Measurements from ENCODE around the gene TMEM60. TPM values are rescaled to one million over a fixed set of nuclear protein-coding genes. Genes with fewer than 3 reads are reported as not detected.

The TMEM60 gene
- total RNA-seq, 1 experiment from 2014 or later: 19.6 TPM

DNA sequence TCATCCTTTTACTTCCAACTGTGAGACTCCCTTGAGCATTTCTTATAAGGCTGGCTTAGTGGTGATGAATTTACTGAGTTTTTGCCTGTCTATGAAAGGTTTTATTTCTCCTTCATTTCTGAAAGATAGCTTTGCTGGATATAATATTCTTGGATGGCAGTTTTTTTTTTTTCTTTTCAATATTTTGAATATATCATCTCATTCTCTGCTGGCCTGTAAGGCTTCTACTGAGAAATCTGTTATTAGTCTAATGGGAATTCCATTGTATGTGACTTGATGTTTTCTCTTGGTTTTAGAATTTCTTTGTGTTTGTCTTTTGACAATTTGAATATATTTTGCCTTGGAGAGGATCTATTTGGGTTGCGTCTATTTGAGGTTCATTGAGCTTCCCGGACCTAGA, 22.7 kb upstream of the TMEM60 start:
- H3K27ac Mint-ChIP-seq (ENCODE audit: unreplicated experiment): no peak overlapping the region
- no peak for DNase-seq
- POLR2A ChIA-PET: no interaction called here
- BruUV-seq (replicated peaks): no TSS peak
- no peaks in the 10 kb centered on the region for H3K27me3 ChIP-seq (replicated peaks; ENCODE audit: control insufficient read depth, insufficient read depth, low read length)
- H3K4me3 ChIP-seq (ENCODE audit: low read depth, low read length): no peak overlapping the region
- H3K4me1 ChIP-seq: no peaks in the 10 kb centered on the region
- CTCF ChIA-PET: no interaction called here
- no peaks in the 10 kb centered on the region for H3K27me3 Mint-ChIP-seq (ENCODE audit: insufficient read depth, unreplicated experiment)
- TF ChIP-seq, protein P1, sequence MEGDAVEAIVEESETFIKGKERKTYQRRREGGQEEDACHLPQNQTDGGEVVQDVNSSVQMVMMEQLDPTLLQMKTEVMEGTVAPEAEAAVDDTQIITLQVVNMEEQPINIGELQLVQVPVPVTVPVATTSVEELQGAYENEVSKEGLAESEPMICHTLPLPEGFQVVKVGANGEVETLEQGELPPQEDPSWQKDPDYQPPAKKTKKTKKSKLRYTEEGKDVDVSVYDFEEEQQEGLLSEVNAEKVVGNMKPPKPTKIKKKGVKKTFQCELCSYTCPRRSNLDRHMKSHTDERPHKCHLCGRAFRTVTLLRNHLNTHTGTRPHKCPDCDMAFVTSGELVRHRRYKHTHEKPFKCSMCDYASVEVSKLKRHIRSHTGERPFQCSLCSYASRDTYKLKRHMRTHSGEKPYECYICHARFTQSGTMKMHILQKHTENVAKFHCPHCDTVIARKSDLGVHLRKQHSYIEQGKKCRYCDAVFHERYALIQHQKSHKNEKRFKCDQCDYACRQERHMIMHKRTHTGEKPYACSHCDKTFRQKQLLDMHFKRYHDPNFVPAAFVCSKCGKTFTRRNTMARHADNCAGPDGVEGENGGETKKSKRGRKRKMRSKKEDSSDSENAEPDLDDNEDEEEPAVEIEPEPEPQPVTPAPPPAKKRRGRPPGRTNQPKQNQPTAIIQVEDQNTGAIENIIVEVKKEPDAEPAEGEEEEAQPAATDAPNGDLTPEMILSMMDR (IDR thresholded peaks at IDR 0.05; ENCODE audit: insufficient read depth in 1 of 2, low read depth in 1 of 2, low read length in 1 of 2, severe bottlenecking in 1 of 2, unreplicated experiment in 1 of 2): no peak
- H3K4me1 Mint-ChIP-seq (ENCODE audit: low read depth, unreplicated experiment): peaks cover 7% of the 10 kb centered on the region
- peaks cover 16% of the 10 kb centered on the region for H3K9me3 ChIP-seq
- H3K9me3 Mint-ChIP-seq (ENCODE audit: unreplicated experiment): peaks cover 69% of the 10 kb centered on the region
- H3K36me3 Mint-ChIP-seq (ENCODE audit: insufficient read depth, unreplicated experiment): peaks cover 42% of the 10 kb centered on the region
- no peaks in the 10 kb centered on the region for H3K36me3 ChIP-seq (ENCODE audit: control insufficient read depth, insufficient read depth, low read length)
- intact Hi-C loops (cut with micrococcal nuclease; ENCODE audit: unreplicated experiment): no loop called here
- H3K4me3 Mint-ChIP-seq (ENCODE audit: unreplicated experiment): no peak overlapping the region

DNA sequence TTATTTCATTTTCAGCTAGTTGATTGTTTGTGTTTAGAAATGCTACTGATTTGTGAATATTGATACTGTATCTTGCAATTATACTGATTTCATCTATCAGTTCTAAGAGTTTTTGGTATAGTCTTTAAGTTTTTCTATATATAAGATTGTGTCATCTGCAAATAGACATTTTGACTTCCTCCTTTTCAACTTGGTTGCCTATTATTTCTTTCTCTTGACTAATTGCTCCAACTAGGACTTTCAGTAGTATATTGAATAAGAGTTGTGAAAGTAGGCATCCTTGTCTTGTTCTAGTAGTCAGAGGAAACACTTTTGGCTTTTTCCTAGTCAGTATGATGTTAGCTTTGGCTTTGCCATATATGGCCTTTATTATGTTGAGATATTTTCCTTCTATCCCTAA, 20.8 kb upstream of the TMEM60 start:
- Mint-ChIP-seq H3K4me1 (ENCODE audit: low read depth, unreplicated experiment) (peaks cover 6% of the 10 kb centered on the region), H3K4me3 (ENCODE audit: unreplicated experiment) (no peak overlapping the region), H3K9me3 (ENCODE audit: unreplicated experiment) (peaks cover 70% of the 10 kb centered on the region), H3K27ac (ENCODE audit: unreplicated experiment) (no peak overlapping the region), H3K36me3 (ENCODE audit: insufficient read depth, unreplicated experiment) (peaks cover 42% of the 10 kb centered on the region), H3K27me3 (ENCODE audit: insufficient read depth, unreplicated experiment) (no peaks in the 10 kb centered on the region)
- POLR2A ChIA-PET: no interaction called here
- Histone ChIP-seq H3K27me3 (replicated peaks; ENCODE audit: control insufficient read depth, insufficient read depth, low read length) (no peaks in the 10 kb centered on the region), H3K4me3 (ENCODE audit: low read depth, low read length) (no peak overlapping the region), H3K4me1 (no peaks in the 10 kb centered on the region), H3K36me3 (ENCODE audit: control insufficient read depth, insufficient read depth, low read length) (no peaks in the 10 kb centered on the region), H3K9me3 (peaks cover 16% of the 10 kb centered on the region)
- intact Hi-C loops (cut with micrococcal nuclease; ENCODE audit: unreplicated experiment): no loop called here
- TF ChIP-seq, protein P1 (IDR thresholded peaks at IDR 0.05; ENCODE audit: insufficient read depth in 1 of 2, low read depth in 1 of 2, low read length in 1 of 2, severe bottlenecking in 1 of 2, unreplicated experiment in 1 of 2): no peak
- CTCF ChIA-PET: no interaction called here
- DNase-seq: no peak
- BruUV-seq (replicated peaks): no TSS peak

DNA sequence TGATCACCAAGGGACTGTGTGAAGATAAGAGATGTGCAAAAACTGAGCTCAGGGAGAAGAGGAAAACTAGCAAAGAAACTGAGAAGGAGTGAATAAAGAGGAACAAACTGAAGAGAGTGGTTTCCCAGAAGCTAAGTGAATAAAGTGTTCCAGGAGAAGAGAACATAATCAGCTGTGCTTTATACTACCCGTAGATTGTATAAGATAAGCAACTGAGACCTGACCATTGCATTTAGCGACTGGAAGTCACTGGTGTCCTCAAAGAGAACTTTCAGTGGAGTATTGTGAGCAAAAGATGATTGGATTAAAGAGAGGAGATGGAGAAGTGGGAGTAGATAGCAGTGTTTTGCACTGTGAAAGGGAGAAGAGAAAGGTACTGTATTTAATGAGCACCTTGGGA, 14.9 kb upstream of the TMEM60 start:
- Mint-ChIP-seq H3K36me3 (ENCODE audit: insufficient read depth, unreplicated experiment) (peaks cover 15% of the 10 kb centered on the region), H3K27me3 (ENCODE audit: insufficient read depth, unreplicated experiment) (no peaks in the 10 kb centered on the region), H3K27ac (ENCODE audit: unreplicated experiment) (peak overlapping the region; percentile 69), H3K4me1 (ENCODE audit: low read depth, unreplicated experiment) (peaks cover 23% of the 10 kb centered on the region), H3K4me3 (ENCODE audit: unreplicated experiment) (no peak overlapping the region), H3K9me3 (ENCODE audit: unreplicated experiment) (peaks cover 21% of the 10 kb centered on the region)
- ChIA-PET POLR2A (no interaction called here), CTCF (no interaction called here)
- TF ChIP-seq, protein P1 (IDR thresholded peaks at IDR 0.05; ENCODE audit: insufficient read depth in 1 of 2, low read depth in 1 of 2, low read length in 1 of 2, severe bottlenecking in 1 of 2, unreplicated experiment in 1 of 2): no peak
- H3K4me3 ChIP-seq (ENCODE audit: low read depth, low read length): no peak overlapping the region
- H3K27me3 ChIP-seq (replicated peaks; ENCODE audit: control insufficient read depth, insufficient read depth, low read length): no peaks in the 10 kb centered on the region
- intact Hi-C loops (cut with micrococcal nuclease; ENCODE audit: unreplicated experiment): loop anchor here (2.0 kb wide), 1 partner anchor 54 kb away; no protein-coding TSS in a partner anchor
- no TSS peak for BruUV-seq (replicated peaks)
- H3K4me1 ChIP-seq: peaks cover 39% of the 10 kb centered on the region
- no peaks in the 10 kb centered on the region; the same call in 1 of the 2 replicates for H3K9me3 ChIP-seq
- no peak for DNase-seq
- no peaks in the 10 kb centered on the region for H3K36me3 ChIP-seq (ENCODE audit: control insufficient read depth, insufficient read depth, low read length)
